HepG2 (cell line): ENCODE data around the gene ATP23. TPM values are rescaled to one million over a fixed set of nuclear protein-coding genes. Genes with fewer than 3 reads are reported as not detected.

Experiments
- ATAD3A ChIP-seq: sonication (generic); formaldehyde crosslinking; IDR thresholded peaks from 2 replicates; pipeline ENCODE4 v1.4.0; 2020; ENCODE audit warnings: missing genetic modification reagents
- CHD2 ChIP-seq: IDR thresholded peaks from 2 replicates; pipeline ENCODE4 v1.6.1; 2011; ENCODE audit warnings: low read depth, low read length, improper control_type of control experiment
- DMAP1 ChIP-seq: IDR thresholded peaks from 2 replicates; pipeline ENCODE4 v1.6.1; 2016
- EP300 ChIP-seq, 3 experiments: sonication (generic) in 1 of 3; formaldehyde crosslinking in 1 of 3; IDR thresholded peaks; 2 replicates each; pipeline versions ENCODE4 v1.5.1 to v1.6.1; 2011 to 2020; ENCODE audit warnings: low read depth in 2 of 3, low read length in 2 of 3, borderline replicate concordance in 1 of 3, improper control_type of control experiment in 1 of 3, mild to moderate bottlenecking in 1 of 3, missing genetic modification reagents in 1 of 3, moderate library complexity in 1 of 3
- FOXK2 ChIP-seq: fragments of 450-650 bp; IDR thresholded peaks from 2 replicates; pipeline ENCODE4 v1.6.1; 2016
- HDAC1 ChIP-seq: sonication (generic); formaldehyde crosslinking; IDR thresholded peaks from 2 replicates; pipeline ENCODE4 v1.5.1; 2020; ENCODE audit warnings: mild to moderate bottlenecking, missing genetic modification reagents
- IKZF1 ChIP-seq: fragments of 450-650 bp; IDR thresholded peaks from 2 replicates; pipeline ENCODE4 v1.7.1; 2016
- IKZF4 ChIP-seq: sonication (generic); formaldehyde crosslinking; IDR thresholded peaks from 2 replicates; pipeline ENCODE4 v1.5.1; 2020; ENCODE audit warnings: borderline replicate concordance, mild to moderate bottlenecking, low read depth, missing genetic modification reagents; ENCODE audit errors: not compliant biosample characterization
- KDM3A ChIP-seq: IDR thresholded peaks from 2 replicates; pipeline ENCODE4 v1.6.1; 2018; ENCODE audit warnings: low read depth, missing compliant biosample characterization
- KMT2A ChIP-seq: sonication (generic); formaldehyde crosslinking; IDR thresholded peaks from 2 replicates; pipeline ENCODE4 v1.4.0; 2020; ENCODE audit warnings: missing genetic modification reagents
- MIXL1 ChIP-seq: IDR thresholded peaks from 2 replicates; pipeline ENCODE4 v1.6.1; 2016
- MTA3 ChIP-seq: sonication (generic); formaldehyde crosslinking; IDR thresholded peaks from 2 replicates; pipeline ENCODE4 v1.4.0; 2020; ENCODE audit warnings: missing genetic modification reagents
- STAG1 ChIP-seq: sonication (generic); formaldehyde crosslinking; IDR thresholded peaks from 2 replicates; pipeline ENCODE4 v1.4.0; 2020; ENCODE audit warnings: missing genetic modification reagents
- XBP1 ChIP-seq: sonication (generic); formaldehyde crosslinking; IDR thresholded peaks from 2 replicates; pipeline ENCODE4 v1.5.0; 2020; ENCODE audit warnings: missing genetic modification reagents
- ZFAT ChIP-seq: sonication (generic); formaldehyde crosslinking; conservative IDR thresholded peaks from 2 replicates; pipeline ENCODE4 v1.8.1; 2023; ENCODE audit warnings: missing genetic modification reagents, inconsistent platforms
- ZNF616 ChIP-seq: sonication (generic); formaldehyde crosslinking; IDR thresholded peaks from 2 replicates; pipeline ENCODE4 v1.5.0; 2020; ENCODE audit warnings: low read depth, mild to moderate bottlenecking, missing genetic modification reagents
- ZNF709 ChIP-seq: sonication (generic); formaldehyde crosslinking; IDR thresholded peaks from 2 replicates; pipeline ENCODE4 v1.5.0; 2020; ENCODE audit warnings: mild to moderate bottlenecking, missing genetic modification reagents
- ZNF776 ChIP-seq: sonication (generic); formaldehyde crosslinking; IDR thresholded peaks from 2 replicates; pipeline ENCODE4 v1.4.0; 2020; ENCODE audit warnings: mild to moderate bottlenecking, missing genetic modification reagents
- polyA plus RNA-seq, 8 experiments: library from polyadenylated mRNA; depleted of rRNA in 3 of 8; stranded (reverse) in 7 of 8; unstranded in 1 of 8; fragments of >200 nt; fragmentation: Illumina TruSeq in 4 of 8; extraction: Trizol in 4 of 8; gene quantifications; 2 replicates each; pipeline versions ENCODE4 v1.2.1 to v1.2.3, GENCODE V29; 2011 to 2016; ENCODE audit warnings: low read depth in 4 of 8, missing spikeins in 1 of 8, mixed read lengths in 1 of 8; ENCODE audit not compliant: insufficient read depth in 1 of 8
- total RNA-seq, 5 experiments: library from RNA; depleted of rRNA; stranded (reverse); fragments of >200 nt; fragmentation: Illumina TruSeq; extraction: Trizol; gene quantifications; 2 replicates each; pipeline ENCODE4 v1.2.3, GENCODE V29; 2016; ENCODE audit warnings: low read depth in 1 of 5
- TF ChIP-seq, protein P1 (sequence below): sonication (generic); formaldehyde crosslinking; conservative IDR thresholded peaks from 2 replicates; pipeline ENCODE4 v1.8.1; 2023; ENCODE audit warnings: missing genetic modification reagents
- TF ChIP-seq, protein P2 (sequence below): IDR thresholded peaks from 2 replicates; pipeline ENCODE4 v1.6.1; 2016; ENCODE audit warnings: missing biosample characterization, missing genetic modification reagents, low read depth
- TF ChIP-seq, protein P3 (sequence below): fragments of 450-650 bp; IDR thresholded peaks from 2 replicates; pipeline ENCODE4 v1.6.1; 2017; ENCODE audit warnings: mild to moderate bottlenecking
- TF ChIP-seq, protein P4 (sequence below): sonication (generic); formaldehyde crosslinking; IDR thresholded peaks from 2 replicates; pipeline ENCODE4 v1.4.0; 2020; ENCODE audit warnings: mild to moderate bottlenecking, missing genetic modification reagents
- TF ChIP-seq, protein P5 (sequence below): sonication (generic); formaldehyde crosslinking; IDR thresholded peaks from 2 replicates; pipeline ENCODE4 v1.5.1; 2020; ENCODE audit warnings: missing genetic modification reagents, mild to moderate bottlenecking, borderline replicate concordance

ATP23 gene
- total and polyA plus RNA-seq, 2 of the 13 experiments (the other 11 are each of a cell fraction or from before 2014, with no cell fraction given): 12.1 to 14.7 TPM

DNA sequence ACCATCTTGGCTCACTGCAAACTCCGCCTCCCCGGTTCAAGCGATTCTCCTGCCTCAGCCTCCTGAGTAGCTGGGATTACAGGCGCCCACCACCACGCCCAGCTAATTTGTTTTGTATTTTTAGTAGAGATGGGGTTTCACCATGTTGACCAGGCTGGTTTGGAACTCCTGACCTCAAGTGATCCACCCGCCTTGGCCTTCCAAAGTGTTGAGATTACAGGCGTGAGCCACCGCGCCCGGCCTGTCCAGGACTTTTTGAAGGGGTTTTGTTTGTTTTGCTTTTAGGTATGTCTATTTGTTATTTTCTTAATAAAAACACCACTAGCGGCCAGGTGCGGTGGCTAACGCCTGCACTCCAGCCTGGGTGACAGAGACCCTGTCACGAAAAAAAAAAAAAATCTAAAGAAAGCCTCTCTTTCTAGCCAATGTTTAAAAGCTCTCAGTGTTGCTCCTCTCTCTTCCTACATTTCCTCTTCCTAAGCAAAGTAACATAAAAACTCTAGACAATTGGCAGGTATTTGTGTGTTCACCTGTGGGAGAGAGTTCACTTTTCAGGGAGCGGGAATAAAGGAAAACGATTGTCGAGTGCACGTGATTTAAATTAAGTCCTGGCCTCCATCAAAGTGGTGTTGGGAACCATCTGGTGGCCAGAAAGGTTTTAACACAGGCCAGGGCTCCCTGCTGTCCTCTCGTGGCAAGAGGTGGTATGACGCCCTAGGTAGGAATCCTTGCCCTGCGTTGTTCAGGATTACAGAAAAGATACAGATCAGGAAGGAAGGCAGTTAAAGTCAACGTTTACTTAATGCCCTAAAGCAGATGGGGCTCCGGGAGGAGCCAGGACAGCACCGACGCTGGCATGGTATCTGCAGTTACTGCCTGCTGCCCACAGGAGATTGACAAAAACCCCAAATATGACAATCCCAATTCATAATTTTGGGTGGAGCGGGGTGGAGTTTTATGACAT lies 36.2 kb upstream of the ATP23 start (continued):
- TF ChIP-seq, protein P1, sequence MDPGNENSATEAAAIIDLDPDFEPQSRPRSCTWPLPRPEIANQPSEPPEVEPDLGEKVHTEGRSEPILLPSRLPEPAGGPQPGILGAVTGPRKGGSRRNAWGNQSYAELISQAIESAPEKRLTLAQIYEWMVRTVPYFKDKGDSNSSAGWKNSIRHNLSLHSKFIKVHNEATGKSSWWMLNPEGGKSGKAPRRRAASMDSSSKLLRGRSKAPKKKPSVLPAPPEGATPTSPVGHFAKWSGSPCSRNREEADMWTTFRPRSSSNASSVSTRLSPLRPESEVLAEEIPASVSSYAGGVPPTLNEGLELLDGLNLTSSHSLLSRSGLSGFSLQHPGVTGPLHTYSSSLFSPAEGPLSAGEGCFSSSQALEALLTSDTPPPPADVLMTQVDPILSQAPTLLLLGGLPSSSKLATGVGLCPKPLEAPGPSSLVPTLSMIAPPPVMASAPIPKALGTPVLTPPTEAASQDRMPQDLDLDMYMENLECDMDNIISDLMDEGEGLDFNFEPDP: no peak
- TF ChIP-seq ZNF709 (CRISPR knock-in tag) (no peak), XBP1 (CRISPR knock-in tag) (no peak), EP300 (IDR thresholded peaks at IDR 0.05; ENCODE audit: low read depth in 2 of 2, low read length in 2 of 2) (no peak), EP300 (CRISPR knock-in tag; IDR thresholded peaks at IDR 0.05; ENCODE audit: borderline replicate concordance) (no peak), IKZF4 (CRISPR knock-in tag) (no peak), MIXL1 (peak; percentile 91), MTA3 (CRISPR knock-in tag) (no peak), HDAC1 (CRISPR knock-in tag) (no peak), ATAD3A (CRISPR knock-in tag) (no peak), DMAP1 (no peak; the same call in 1 of the 2 replicates), ZNF616 (CRISPR knock-in tag) (no peak), STAG1 (peak; percentile 99), CHD2 (no peak), ZFAT (CRISPR knock-in tag) (no peak), FOXK2 (no peak), ZNF776 (CRISPR knock-in tag) (no peak), IKZF1 (no peak), KMT2A (CRISPR knock-in tag) (0 out of 2 replicates have a peak, but pooled peaks have one; percentile 39), KDM3A (CRISPR knock-in tag) (peak; percentile 52; the same call in 1 of the 2 replicates)
- TF ChIP-seq, protein P2, sequence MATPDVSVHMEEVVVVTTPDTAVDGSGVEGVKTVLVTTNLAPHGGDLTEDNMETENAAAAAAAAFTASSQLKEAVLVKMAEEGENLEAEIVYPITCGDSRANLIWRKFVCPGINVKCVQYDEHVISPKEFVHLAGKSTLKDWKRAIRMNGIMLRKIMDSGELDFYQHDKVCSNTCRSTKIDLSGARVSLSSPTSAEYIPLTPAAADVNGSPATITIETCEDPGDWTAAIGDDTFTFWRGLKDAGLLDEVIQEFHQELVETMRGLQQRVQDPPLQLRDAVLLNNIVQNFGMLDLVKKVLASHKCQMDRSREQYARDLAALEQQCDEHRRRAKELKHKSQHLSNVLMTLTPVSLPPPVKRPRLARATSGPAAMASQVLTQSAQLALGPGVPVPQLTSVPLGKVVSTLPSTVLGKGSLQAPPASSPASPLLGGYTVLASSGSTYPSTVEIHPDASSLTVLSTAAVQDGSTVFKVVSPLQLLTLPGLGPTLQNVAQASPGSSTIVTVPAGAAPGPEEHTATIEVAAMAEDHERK (CRISPR knock-in tag): no peak
- TF ChIP-seq, protein P3, sequence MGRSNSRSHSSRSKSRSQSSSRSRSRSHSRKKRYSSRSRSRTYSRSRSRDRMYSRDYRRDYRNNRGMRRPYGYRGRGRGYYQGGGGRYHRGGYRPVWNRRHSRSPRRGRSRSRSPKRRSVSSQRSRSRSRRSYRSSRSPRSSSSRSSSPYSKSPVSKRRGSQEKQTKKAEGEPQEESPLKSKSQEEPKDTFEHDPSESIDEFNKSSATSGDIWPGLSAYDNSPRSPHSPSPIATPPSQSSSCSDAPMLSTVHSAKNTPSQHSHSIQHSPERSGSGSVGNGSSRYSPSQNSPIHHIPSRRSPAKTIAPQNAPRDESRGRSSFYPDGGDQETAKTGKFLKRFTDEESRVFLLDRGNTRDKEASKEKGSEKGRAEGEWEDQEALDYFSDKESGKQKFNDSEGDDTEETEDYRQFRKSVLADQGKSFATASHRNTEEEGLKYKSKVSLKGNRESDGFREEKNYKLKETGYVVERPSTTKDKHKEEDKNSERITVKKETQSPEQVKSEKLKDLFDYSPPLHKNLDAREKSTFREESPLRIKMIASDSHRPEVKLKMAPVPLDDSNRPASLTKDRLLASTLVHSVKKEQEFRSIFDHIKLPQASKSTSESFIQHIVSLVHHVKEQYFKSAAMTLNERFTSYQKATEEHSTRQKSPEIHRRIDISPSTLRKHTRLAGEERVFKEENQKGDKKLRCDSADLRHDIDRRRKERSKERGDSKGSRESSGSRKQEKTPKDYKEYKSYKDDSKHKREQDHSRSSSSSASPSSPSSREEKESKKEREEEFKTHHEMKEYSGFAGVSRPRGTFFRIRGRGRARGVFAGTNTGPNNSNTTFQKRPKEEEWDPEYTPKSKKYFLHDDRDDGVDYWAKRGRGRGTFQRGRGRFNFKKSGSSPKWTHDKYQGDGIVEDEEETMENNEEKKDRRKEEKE: no peak
- TF ChIP-seq, protein P4, sequence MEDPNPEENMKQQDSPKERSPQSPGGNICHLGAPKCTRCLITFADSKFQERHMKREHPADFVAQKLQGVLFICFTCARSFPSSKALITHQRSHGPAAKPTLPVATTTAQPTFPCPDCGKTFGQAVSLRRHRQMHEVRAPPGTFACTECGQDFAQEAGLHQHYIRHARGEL: no peak
- TF ChIP-seq, protein P5, sequence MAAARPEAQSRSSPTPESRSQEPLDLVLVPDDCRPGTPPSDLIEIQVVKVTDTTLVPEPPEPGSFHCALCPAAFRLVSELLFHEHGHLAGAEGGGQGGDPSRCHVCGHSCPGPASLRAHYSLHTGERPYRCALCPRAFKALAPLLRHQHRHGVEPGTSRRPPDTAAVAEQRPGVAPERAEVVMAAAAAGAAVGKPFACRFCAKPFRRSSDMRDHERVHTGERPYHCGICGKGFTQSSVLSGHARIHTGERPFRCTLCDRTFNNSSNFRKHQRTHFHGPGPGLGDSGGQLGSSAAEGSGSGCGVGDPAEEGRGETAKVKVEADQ (CRISPR knock-in tag): no peak
